Myocyte (in vitro differentiated cells): ENCODE data around the gene CFAP52. TPM values are rescaled to one million over a fixed set of nuclear protein-coding genes. Genes with fewer than 3 reads are reported as not detected.
A peak's percentile ranks its signal among the peaks of the same experiment; 100 is the strongest.
"Not testable (repeated sequence)": the region's sequence is repeated elsewhere in the genome, so short reads cannot be mapped to it uniquely, and the experiment has no call there.

Experiments used
- DNase-seq: peaks from one replicate; pipeline ENCODE4 v3.0.0-alpha.2; 2012; ENCODE audit warnings: low read depth
- total RNA-seq: library from RNA; depleted of rRNA; stranded (reverse); fragments of >200 nt; gene quantifications from 2 replicates; pipeline ENCODE4 v1.2.3, GENCODE V29; 2014

CFAP52 gene
- total RNA-seq, 1 donor from 2014 or later, result not detected

DNA sequence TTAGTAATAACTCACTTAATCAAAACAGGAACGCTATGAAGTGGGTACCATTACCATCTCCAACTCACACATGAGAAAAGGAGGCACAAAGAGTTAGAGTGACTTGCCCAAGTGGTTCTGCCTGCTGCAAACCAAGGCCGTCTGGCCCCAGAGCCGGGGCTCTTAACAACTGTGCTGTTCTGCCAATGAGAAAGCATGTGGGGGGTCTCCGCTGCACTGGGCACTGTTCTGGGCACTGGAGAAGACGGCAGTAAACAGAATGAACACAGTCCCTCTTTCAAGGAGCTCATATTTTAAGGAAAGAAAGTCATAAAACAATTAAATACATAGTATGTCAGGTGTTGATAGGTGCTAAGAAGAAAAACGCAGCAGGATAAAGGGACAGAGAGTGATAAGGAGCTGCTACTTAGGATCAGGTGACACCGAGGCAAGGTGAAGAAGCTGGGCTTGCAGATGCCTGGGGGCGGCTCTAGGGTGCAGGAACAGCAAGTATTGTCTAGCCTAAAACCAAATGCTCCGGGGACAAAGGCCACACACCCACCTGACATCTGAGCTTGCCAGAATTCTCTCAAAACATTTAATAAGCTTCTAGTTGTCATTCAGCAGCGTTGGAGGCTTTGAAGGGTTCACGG is 7.4 kb upstream of the CFAP52 start:
- no peak for DNase-seq

DNA sequence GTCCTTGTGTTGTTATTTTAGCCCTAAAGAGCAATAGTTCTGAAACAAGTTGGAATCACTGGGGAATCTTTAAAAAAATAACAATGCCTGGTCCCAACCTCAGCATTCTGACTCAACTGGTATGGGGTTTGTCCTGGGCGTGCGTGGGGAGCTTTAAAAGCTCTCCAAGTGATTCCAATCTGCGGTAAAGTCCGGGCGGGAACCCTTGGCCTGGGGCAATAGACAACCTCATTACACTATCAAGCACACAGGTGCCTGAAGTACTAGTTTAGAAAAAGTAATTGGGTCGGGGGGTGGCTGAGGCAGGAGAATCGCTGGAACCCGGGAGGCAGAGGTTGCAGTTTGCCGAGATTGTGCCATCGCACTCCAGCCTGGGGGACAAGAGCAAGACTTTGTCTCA is 5.2 kb upstream of the CFAP52 start:
- no peak for DNase-seq

DNA sequence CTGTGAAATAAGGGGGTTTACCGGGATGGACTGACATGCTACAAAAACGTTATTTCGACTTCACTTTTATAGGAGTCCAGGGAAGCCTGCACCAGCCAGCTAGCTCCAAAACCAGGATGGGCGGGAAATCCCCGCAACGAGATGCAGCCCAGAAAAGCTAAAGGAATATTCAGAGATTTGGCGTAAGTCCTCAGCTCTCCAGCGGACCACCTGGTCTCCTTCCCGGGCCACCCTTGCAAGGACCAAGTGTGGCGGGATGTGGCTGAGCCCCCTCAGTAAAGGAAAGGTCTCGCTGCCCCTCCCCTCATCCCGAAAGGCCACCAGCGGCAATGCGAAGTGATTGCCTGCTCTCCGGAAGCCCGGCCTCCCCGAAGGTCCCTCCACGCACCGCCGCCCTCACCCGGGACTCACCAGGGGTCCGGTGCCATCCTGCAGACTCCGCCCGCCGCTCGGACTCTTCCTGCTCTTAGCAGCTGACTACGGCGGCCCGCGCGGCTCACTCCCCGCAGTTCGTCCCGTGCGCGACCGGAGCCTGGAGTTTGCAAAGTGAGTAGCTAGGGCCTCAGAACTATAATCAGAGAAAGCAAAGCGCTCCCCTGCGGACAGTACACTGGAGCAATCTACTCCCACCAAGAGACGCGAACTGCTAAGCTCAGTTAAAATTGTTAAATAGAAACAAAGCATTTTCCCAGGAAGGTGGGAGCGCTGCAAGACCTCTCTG is 901 bp upstream of the CFAP52 start, which contains the start of gene STX8:
Gene STX8, minus strand, starts transcription at position 440 of the 721 bp plus-strand sequence. Its CDS starts 12 bp downstream, at position 428.
- DNase-seq, result peak; percentile 88

DNA sequence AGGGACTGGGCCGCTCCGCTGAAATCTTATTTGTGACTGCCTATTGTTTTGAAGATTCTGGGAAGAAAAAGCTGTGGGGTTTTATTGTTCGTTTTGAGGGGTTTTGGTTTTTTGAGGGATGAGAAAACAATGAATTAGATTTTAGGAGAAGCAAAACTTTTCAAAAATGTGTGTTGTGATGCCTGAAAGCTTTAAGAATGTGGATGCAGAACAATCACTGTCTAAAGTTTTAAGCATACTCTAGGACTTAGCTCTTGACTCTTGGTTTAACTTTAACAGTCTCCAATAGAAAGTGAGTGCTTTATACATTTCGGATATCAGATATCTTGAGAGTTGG is 899 bp downstream of the CFAP52 start:
- no peak for DNase-seq

DNA sequence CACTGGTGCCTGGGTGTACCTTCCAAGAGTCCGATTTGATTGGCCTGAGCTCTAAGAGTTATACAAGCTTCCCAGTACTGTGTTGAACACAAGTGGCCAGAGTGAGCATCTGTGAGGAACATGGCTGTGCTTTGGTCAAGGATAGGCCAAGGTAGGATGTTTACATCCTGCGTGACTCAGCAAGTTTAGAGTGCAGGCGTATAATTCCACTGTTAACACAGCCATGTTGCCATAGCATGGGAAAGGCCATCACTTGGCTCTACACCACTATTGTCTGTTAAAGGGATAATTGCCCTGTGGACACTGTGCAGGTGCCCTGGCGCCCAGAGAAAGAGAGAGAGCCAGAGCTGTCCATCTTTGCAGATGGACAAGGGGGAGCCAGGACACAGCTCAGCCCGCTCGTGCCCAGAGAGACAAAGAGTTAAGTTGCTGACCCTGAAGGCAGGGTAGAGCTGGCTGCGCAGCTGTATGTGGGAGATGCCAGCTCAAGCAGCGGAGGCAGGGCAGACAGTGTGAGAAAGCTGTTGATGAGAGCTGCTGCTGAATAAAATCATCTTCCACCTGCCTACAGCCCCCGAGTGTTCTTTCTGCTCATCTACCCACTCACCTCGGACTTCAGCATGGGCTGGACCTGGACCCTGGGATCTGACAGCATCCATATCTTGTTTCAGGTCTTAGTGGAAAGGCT is 11.7 kb downstream of the CFAP52 start:
- no peak for DNase-seq

DNA sequence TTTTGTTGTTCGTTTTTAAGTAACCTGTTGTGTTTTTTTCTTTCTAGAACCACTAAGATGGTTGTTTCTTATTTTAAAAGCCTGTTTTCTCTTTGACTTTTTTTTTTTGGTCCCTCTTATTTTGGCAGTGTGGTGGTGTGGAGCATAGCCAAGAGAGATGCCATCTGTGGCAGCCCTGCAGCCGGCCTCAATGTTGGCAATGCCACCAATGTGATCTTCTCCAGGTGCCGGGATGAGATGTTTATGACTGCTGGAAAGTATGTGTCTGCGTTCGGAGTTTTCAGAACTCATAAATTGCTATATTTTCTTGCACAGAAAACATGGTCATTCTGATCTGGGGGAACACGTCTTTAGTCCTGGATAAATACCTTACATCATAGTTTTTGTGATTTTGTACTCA is 17.6 kb downstream of the CFAP52 start:
- DNase-seq, result no peak

DNA sequence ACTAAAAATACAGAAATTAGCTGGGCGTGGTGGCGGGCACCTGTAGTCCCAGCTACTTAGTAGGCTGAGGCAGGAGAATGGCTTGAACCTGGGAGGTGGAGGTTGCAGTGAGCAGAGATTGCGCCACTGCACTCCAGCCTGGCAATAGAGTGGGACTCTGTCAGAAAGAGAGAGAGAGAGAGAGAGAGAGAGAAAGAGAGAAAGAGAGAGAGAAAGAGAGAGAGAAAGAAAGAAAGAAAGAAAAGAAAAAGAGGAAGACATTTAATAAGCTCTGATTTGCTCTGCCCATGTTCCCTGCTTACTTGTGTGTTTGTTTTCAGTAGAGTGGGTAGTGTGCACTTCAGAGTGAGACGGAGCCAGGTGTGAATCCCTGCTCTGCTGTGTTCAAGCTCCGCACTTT is 21.2 kb downstream of the CFAP52 start:
- DNase-seq, result not testable (repeated sequence)

DNA sequence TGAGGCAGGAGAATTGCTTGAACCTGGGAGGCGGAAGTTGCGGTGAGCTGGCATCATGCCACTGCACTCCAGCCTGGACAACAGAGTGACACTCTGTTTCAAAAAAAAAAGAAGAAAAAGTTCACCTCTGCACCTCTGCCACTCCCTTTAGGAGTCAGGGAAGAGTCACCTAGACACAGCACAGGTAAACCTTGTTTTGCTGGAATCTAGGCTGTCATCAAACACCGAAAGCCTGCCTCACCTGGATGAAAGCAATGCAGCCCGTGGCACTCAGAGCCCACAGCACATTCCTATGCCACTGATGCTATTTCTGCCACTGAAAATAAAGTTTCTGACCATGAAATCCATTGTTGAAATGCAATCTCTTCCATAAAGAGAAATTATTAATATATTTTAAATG is 22.2 kb downstream of the CFAP52 start:
- no peak for DNase-seq

DNA sequence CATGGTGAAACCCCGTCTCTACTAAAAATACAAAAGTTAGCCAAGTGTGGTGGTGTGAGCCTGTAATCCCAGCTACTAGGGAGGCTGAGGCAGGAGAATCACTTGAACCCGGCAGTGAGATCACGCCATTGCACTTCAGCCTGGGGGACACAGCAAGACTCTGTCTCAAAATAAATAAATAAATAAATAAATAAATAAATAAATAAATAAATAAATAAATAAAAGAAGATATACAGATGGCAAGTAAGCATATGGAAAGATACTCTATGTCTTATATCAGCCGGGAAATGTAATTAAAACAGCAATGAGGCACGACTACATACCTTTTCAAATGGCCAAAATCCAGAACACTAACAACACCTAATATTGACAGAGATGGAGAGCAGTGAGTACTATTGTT is 28.1 kb downstream of the CFAP52 start:
- not testable (repeated sequence) for DNase-seq

DNA sequence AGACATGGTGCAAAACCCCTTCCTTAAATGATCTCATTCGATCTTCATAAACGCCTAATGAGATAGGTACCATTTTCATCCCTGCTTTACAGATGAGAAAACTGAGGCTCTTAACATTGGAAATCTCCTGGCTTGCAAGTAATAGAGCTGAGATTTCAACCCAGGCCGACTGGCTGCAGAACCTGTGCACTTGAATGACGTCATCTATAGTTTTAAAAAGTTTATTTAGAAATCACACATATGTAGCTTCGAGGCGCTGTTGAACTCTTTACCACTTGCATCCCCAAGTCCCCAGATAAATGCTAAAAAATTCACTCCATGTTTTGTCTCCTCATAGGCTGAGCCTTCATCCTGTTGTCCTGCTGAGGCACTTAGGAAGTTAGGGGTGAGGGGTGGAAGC is 30.0 kb downstream of the CFAP52 start:
- no peak for DNase-seq

DNA sequence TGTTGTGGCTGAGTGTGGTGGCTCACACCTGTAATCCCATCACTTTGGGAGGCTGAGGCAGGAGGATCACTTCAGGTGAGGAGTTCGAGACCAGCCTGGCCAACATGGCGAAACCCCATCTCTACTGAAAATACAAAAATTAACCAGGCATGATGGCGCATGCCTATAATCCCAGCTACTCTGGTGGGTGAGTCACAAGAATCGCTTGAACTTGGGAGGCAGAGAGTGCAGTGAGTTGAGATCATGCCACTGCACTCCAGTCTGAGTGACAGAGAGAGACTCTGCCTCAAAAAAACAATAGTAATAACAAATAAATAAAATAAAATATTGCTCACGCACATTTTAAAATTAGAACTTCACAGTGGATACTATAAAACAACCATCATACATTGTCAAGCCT is 30.6 kb downstream of the CFAP52 start:
- not testable (repeated sequence) for DNase-seq

DNA sequence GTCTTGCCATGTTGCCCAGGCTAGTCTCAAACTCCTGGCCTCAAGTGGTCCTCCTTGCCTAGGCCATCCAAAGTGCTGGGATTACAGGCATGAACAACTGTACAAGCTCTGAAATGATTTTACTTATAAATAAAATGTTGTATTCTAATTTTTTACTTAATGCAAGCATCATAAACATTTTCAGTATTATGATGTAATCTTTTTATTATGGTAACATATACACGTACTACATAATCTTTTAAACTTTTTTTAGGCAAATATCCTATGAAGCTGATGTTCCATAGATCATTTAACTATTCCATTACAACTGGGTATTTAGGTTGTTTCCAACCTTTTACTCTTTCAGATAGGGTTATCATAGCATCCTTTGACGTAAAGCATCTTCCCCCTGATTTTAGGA is 35.1 kb downstream of the CFAP52 start:
- DNase-seq, result no peak

DNA sequence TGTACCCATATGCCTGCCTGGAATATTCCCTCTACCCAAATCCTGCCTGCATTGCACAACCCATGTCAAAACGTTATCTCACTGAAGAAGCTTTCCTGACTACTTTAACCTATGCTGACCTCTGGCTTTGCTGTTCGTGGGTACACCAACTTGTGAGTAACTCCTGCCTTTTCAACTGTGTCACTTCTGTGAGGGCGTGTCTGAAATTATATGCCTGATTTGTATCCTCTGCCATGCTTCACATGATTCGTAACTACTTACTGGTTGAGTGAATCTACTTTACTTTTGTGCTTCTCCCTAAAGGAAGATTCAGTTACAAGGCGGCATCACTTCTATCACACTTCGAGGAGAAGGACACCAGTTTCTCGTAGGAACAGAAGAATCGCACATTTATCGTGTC is 35.6 kb downstream of the CFAP52 start:
- DNase-seq, result no peak

DNA sequence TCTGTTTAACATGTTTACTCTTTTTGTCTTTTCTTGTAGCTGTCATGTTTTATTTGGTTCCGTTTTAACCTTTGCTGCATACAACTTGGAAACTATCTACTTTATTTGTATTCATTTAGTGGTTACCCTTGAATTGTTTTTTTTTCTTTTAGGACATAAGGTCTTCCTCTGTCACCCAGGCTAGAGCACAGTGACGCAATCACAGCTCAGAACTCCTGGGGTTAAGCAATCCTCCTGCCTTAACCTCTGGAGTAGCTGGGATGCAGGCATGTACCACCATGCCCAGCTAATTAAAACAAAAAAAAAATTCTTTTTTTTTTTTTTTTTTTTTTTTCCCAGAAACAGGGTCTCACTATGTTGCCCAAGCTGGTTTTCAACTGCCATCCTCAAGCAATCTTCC is 39.0 kb downstream of the CFAP52 start:
- DNase-seq, result no peak

DNA sequence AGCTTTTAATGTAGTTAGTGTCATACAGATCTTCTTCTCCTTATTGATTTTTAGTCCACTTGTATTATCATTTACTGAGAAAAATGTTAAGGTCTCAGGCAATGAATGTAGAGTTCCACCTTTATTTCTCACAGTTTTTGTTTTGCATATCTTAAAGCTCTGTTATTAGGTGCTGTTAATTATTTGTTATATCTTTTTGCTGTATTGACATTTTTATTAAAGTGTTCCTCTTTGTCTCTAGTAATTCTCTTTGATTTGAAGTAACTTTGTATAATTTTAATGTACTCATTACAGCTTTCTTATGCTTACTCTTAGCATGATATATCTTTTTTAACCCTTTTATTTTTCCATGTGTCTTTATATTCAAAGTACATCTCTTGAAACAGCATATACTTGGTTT is 46.5 kb downstream of the CFAP52 start:
- no peak for DNase-seq

DNA sequence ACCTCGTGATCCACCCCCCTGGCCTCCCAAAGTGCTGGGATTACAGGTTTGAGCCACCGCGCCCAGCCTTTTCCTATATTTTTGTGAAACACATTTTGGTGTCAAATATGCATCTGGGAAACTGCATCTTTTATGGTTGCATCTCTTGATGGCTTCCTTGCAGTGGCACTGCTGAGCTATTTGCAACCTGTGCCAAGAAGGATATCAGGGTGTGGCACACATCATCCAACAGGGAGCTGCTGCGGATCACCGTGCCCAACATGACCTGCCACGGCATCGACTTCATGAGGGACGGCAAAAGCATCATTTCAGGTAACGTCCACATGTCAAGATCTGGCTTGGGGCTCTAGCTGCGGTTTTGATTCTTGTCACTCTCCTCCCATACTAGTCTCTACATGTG is 52.1 kb downstream of the CFAP52 start:
- DNase-seq, result no peak

DNA sequence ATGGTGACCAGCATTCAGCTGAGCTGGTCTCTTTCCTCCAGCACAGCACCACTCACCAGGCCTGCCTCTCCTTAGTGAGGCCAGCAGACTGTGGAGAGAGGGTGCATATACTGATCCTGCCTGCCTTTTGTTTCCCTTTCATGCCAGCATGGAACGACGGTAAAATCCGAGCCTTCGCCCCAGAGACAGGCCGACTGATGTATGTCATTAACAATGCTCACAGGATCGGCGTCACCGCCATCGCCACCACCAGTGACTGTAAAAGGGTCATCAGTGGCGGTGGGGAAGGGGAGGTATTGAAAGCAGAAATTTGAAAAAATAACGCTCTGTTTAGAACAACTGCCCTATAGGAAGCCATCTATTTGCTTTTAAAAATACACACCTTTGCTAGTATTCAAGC is 56.3 kb downstream of the CFAP52 start:
- DNase-seq, result no peak

DNA sequence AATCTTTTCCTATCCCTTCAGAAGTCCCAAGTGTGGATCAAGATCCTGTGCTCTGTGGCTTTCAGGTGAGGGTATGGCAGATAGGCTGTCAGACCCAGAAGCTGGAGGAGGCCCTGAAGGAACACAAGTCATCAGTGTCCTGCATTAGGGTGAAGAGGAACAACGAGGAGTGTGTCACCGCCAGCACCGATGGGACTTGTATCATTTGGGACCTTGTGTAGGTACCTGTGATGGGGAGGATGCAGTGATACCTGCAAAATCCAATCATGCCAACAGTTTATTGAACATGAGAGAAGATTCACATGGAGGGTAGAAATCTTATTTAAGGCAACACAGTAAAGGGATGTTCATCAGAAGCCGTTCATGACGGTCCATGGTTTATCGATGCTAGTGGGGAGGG is 58.9 kb downstream of the CFAP52 start:
- DNase-seq, result no peak

DNA sequence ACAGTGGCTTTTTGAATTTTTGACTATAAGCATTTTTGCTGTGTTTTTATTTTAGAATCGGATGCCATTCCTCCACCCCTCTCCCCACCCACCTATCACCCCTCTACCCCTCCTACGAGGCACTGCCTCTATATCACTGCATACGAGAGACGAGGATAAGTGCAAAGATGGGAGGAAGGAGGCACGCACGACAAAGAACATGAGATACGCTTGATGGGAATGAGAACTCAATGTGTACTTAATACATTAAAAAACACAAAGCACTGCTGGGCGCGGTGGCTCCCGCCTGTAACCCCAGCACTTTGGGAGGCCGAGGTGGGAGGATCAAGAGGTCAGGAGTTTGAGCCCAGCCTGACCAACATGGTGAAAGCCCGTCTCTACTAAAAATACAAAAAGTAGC is 60.1 kb downstream of the CFAP52 start:
- no peak for DNase-seq

DNA sequence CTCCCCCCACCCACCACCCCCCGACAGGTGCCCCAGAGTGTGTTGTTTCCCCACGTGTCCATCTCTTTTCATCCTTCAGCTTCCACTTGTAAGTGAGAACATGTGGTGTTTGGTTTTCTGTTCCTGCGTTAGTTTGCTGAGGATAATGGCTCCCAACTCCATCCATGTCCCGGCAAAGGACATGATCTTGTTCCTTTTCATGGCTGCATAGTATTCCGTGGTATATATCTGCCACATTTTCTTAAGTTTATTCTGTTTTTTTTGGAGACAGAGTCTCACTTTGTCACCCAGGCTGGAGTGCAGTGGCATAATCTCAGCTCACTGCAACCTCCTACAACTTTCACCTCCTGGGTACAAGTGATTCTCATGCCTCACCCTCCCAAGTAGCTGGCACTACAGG is 63.9 kb downstream of the CFAP52 start:
- not testable (repeated sequence) for DNase-seq

DNA sequence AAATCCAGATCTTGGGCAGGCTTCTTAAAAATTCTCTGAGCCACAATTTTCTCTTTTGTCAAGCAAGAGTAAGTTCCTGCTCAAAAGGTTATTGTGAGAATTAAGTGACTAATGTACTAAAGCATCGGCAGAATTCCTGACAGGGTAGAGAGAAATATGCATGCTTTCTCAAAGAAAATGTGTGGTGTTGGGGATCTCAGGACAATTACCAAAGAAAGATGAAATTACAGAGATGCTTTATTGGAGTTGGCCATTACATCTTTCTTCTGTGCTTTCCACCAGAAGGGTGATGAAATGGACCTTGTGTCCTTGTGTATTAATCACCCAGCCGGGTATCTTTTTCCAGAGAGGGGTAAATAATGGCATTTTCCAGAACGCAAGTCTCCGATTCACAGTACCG is 67.2 kb downstream of the CFAP52 start:
- no peak for DNase-seq

DNA sequence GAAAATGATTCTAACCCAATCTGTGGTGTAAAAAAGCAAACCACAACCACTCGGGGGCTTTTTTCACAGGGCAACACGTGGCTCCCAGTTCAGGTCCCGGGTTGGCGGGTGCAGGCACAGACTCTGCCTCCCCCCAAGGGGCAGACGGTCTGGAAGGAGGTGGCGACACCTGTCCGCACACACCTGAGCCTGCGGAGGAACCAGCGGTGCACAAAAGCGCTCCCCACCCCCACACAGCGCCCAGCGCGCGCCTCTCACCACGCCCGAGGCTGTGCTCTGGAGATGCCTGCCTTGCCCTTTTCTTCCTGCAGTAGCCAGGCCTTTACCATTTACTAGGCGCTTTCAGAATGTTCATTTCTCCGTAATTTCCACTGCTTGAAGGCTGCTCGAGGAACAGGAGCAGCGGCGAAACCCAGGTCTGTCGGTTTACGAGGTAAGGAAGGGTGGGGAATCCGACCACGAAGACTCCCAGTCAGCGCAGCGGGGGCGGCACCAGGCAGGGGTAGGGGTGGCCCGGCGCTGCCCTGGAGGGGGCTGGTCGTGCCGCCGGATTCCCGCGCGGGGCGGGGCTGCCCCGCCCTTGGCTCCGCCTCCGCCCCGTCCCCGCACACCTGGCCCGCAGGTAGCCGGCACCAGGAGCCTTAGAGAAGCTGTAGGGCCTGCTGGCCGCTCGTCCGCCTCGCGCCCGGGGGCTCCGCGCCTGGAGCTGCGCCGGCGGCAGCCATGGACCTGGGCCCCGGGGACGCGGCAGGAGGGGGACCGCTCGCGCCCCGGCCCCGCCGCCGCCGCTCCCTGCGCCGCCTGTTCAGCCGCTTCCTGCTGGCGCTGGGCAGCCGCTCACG is 68.7 kb downstream of the CFAP52 start, which contains the start of gene USP43:
Gene USP43, plus strand, starts transcription at position 608 of the 842 bp plus-strand sequence. Its CDS starts 116 bp downstream, at position 724.
- DNase-seq, result no peak
